T-cell (primary cell): ENCODE data around the gene CLRN3. TPM values are rescaled to one million over a fixed set of nuclear protein-coding genes. Genes with fewer than 3 reads are reported as not detected.

Experiments used
- ATAC-seq, 4 experiments: fragments of 200-7000 bp in 3 of 4; fragments of 150-1000 bp in 1 of 4; cut with Tn5 transposase; replicated peaks in 1 of 4; 1 replicate in 3 of 4; 2 replicates in 1 of 4; pipeline ENCODE4 v1.10.0; 2021; ENCODE audit warnings: moderate library complexity in 3 of 4, mild to moderate bottlenecking in 2 of 4, moderate number of reproducible peaks in 1 of 4
- CTCF ChIA-PET, 2 donors: fragments of 300-600 bp; sonication (Branson Sonifier 250); formaldehyde crosslinking; loops; one replicate each; lab custom pipeline; 2022; ENCODE audit warnings: antibody characterized with exemption in 2 of 2; lab: Charles Lee
- POLR2A ChIA-PET, 2 donors: fragments of 300-600 bp; sonication (Branson Sonifier 250); formaldehyde crosslinking; loops; one replicate each; lab custom pipeline; 2022; ENCODE audit warnings: antibody characterized with exemption in 2 of 2; lab: Charles Lee
- DNase-seq, 35 experiments: peaks; one replicate each; pipeline versions ENCODE4 v3.0.0 to v3.0.0-alpha.2; 2013 to 2023
- H3K27ac ChIP-seq: one replicate; pipeline ENCODE4 v1.5.1; 2013; ENCODE audit warnings: low read length
- H3K27me3 ChIP-seq, 2 experiments: replicated peaks in 1 of 2; 1 replicate in 1 of 2; 2 replicates in 1 of 2; pipeline versions ENCODE4 v1.6.1 to v1.7.0; 2013; ENCODE audit warnings: low read length in 1 of 2, mixed read lengths in 1 of 2; ENCODE audit not compliant: control insufficient read depth in 2 of 2, insufficient read depth in 2 of 2; ENCODE audit errors: extremely low read depth in 1 of 2
- H3K36me3 ChIP-seq, 2 donors: 1 replicate in 1 of 2; 2 replicates in 1 of 2; pipeline versions ENCODE4 v1.6.1 to v1.7.0; 2013; ENCODE audit warnings: low read length in 1 of 2; ENCODE audit not compliant: control insufficient read depth in 2 of 2, insufficient read depth in 1 of 2; ENCODE audit errors: extremely low read depth in 1 of 2
- H3K4me1 ChIP-seq, 2 experiments: 1 replicate in 1 of 2; 2 replicates in 1 of 2; pipeline versions ENCODE4 v1.6.1 to v1.7.0; 2013; ENCODE audit warnings: low read length in 2 of 2, mixed read lengths in 1 of 2; ENCODE audit not compliant: insufficient read depth in 2 of 2, control insufficient read depth in 1 of 2; ENCODE audit errors: extremely low read depth in 1 of 2
- H3K4me3 ChIP-seq, 2 donors: 1 replicate in 1 of 2; 2 replicates in 1 of 2; pipeline versions ENCODE4 v1.5.1 to v1.7.0; 2013; ENCODE audit warnings: mild to moderate bottlenecking in 2 of 2, low read length in 1 of 2, moderate library complexity in 1 of 2; ENCODE audit not compliant: control insufficient read depth in 1 of 2; ENCODE audit errors: extremely low read depth in 1 of 2
- H3K9me3 ChIP-seq: 2 replicates; pipeline ENCODE4 v1.7.0; 2013
- H3K27ac Mint-ChIP-seq, 2 donors: one replicate each; pipeline ENCODE4 v1.8.0; 2020 to 2021; ENCODE audit warnings: mild to moderate bottlenecking in 2 of 2, mixed read lengths in 2 of 2
- H3K27me3 Mint-ChIP-seq, 2 donors: one replicate each; pipeline ENCODE4 v1.8.0; 2021 to 2022; ENCODE audit warnings: mixed read lengths in 2 of 2
- H3K36me3 Mint-ChIP-seq: one replicate; pipeline ENCODE4 v1.8.0; 2021; ENCODE audit warnings: mixed read lengths
- H3K4me1 Mint-ChIP-seq, 3 donors: one replicate each; pipeline ENCODE4 v1.8.0; 2020 to 2022; ENCODE audit warnings: mixed read lengths in 3 of 3, mild to moderate bottlenecking in 1 of 3
- H3K4me3 Mint-ChIP-seq, 3 donors: one replicate each; pipeline ENCODE4 v1.8.0; 2020 to 2022; ENCODE audit warnings: mild to moderate bottlenecking in 3 of 3, mixed read lengths in 3 of 3, moderate library complexity in 3 of 3
- H3K9me3 Mint-ChIP-seq, 3 donors: one replicate each; pipeline ENCODE4 v1.8.0; 2020 to 2022; ENCODE audit warnings: mixed read lengths in 3 of 3
- WGBS: methylation state at CpG from one replicate; pipeline ENCODE4 v1.1.5; 2013; ENCODE audit warnings: missing lambda C conversion rate; ENCODE audit not compliant: insufficient coverage; 5-methylcytosine and 5-hydroxymethylcytosine counted together
- total RNA-seq, 35 experiments: library from RNA in 6 of 35; stranded (reverse) in 6 of 35; fragments of 120-200 nt in 1 of 35; gene quantifications; one replicate each; pipeline versions ENCODE4 v1.2.1 to v1.2.4 and lab custom pipeline; 2013 to 2026

Gene CLRN3
- total RNA-seq, 5 donors from 2014 or later (not counting 1 experiment from before 2014, with no cell fraction given), result not detected

GRCh38 chr10:127890216-127890615, 2.5 kb downstream of the CLRN3 start:
- DNase-seq (no peak), ATAC-seq (no peak)
- Mint-ChIP-seq H3K9me3 (no peaks in the 10 kb centered on the region), H3K27me3 (peaks cover 0 to 27% of the 10 kb centered on the region in 2 donors), H3K4me3 (no peak overlapping the region), H3K27ac (no peak overlapping the region), H3K36me3 (no peaks in the 10 kb centered on the region), H3K4me1 (no peaks in the 10 kb centered on the region)
- H3K4me1 ChIP-seq, result no peaks in the 10 kb centered on the region
- peaks cover 0 to 8% of the 10 kb centered on the region in 2 experiments for H3K27me3 ChIP-seq
- ChIA-PET POLR2A (no interaction called here), CTCF (no interaction called here)
- WGBS, result 100% methylated on average over 1 of the region's 3 CpGs
- H3K36me3 ChIP-seq, result no peaks in the 10 kb centered on the region
- no peak overlapping the region for H3K27ac ChIP-seq
- H3K9me3 ChIP-seq, result no peaks in the 10 kb centered on the region
- H3K4me3 ChIP-seq, result no peak overlapping the region

- H3K27me3 ChIP-seq, result peaks cover 0 to 8% of the 10 kb centered on the region in 2 experiments
- no peaks in the 10 kb centered on the region for H3K4me1 ChIP-seq
- H3K9me3 ChIP-seq, result no peaks in the 10 kb centered on the region
- CTCF ChIA-PET, result no interaction called here
- H3K4me3 ChIP-seq, result no peak overlapping the region
- ATAC-seq (no peak), DNase-seq (no peak)
- Mint-ChIP-seq H3K9me3 (no peaks in the 10 kb centered on the region), H3K4me1 (no peaks in the 10 kb centered on the region), H3K27ac (no peak overlapping the region), H3K36me3 (no peaks in the 10 kb centered on the region), H3K27me3 (peaks cover 0 to 26% of the 10 kb centered on the region in 2 donors), H3K4me3 (no peak overlapping the region)
- no peaks in the 10 kb centered on the region for H3K36me3 ChIP-seq
- WGBS, result 48% methylated on average over 2 of the region's 4 CpGs
- H3K27ac ChIP-seq, result no peak overlapping the region
- POLR2A ChIA-PET, result no interaction called here
Measured at GRCh38 chr10:127889605-127890195, 3.0 kb downstream of the CLRN3 start.

DNA sequence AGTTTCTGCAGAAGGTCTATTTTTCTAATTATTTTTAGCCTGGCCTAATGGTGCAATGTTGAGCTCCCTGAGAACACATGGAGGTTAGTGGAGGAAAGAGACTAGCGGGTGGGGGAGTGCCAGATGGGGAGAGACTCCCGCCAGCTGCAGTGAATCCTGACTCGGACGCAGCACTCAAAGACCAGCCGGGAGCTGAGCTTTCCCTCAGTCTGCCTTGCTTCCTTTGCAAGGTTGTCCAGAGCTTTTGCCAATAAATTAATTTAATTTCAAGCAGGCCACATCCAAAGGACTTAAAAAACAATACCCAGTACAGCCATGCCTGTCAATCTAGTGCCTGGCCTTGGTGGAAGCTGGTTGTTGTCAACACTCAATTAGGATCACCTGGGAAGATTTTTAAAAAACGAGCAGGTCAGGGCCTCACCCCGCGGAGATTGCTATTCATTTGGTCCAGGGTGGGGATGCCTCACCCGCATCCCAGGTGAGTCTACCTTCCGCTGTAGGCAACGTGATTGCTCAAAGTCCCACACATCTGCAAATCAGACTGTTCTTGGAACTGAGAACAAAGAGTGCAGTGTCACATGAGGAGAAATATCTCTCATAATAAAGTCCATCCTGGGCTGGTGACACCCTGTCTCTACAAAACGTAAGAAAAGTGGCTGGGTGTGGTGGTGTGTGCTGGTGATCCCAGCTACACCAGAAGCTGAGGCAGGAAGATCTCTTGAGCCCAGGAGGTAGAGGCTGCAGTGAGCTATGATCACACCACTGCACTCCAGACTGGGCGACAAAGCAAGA, 4.0 kb downstream of the CLRN3 start:
- no peaks in the 10 kb centered on the region for H3K9me3 ChIP-seq
- no peak for ATAC-seq
- POLR2A ChIA-PET, result no interaction called here
- CTCF ChIA-PET, result no interaction called here
- H3K27me3 ChIP-seq, result peaks cover 0 to 8% of the 10 kb centered on the region in 2 experiments
- no peak overlapping the region for H3K27ac Mint-ChIP-seq
- no peak overlapping the region for H3K4me3 ChIP-seq
- no peaks in the 10 kb centered on the region for H3K36me3 ChIP-seq
- H3K4me1 Mint-ChIP-seq, result no peaks in the 10 kb centered on the region
- no peaks in the 10 kb centered on the region for H3K9me3 Mint-ChIP-seq
- peaks cover 0 to 23% of the 10 kb centered on the region in 2 donors for H3K27me3 Mint-ChIP-seq
- WGBS, result no CpG with 5 or more reads among the region's 13 CpGs
- H3K4me1 ChIP-seq, result no peaks in the 10 kb centered on the region
- DNase-seq, result no peak
- no peaks in the 10 kb centered on the region for H3K36me3 Mint-ChIP-seq
- no peak overlapping the region for H3K4me3 Mint-ChIP-seq
- H3K27ac ChIP-seq, result no peak overlapping the region

DNA sequence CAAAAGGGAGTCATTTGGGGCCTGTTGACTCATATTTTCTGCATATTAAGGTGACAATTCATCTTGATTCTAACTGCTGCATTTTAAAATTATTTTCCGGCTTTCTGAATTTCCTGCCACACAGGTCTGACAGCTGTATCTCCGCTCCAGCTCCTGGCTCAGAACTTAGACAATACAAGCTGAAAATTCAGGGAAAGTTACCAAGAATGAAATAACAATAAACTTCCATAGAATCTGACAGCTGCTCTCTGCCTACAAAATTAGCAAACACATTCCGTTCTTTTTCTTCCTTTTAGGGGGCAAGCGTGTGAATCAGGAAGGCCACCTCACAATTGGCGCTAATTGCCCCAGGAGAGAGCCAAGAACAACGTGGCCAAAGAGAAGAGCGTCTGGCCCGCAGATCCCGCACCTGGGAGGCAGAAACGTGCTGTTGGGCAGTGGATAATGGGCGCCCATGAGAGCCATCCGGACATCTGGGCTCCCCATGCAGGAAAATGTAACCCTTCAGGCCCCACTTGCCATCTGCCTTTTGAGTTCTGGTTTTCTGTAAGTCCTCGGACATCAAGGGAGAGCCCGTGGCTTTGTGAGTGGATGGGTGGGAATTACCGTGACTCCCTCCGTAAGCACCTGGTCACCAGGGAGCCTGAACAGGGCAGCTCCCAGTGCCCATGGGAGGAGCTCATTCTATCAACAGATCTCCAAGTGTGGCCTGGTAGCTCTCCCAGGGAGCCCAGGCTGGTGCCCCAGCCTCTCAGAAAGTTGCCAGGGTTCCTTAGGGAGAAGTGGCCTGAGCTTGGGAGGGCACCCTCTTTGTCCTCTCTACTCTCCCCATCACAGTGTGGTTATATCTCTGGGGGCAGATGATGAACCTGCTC, 5.0 kb downstream of the CLRN3 start:
- H3K4me3 Mint-ChIP-seq, result no peak overlapping the region
- Histone ChIP-seq H3K27me3 (peaks cover 0 to 8% of the 10 kb centered on the region in 2 experiments), H3K36me3 (no peaks in the 10 kb centered on the region), H3K4me1 (no peaks in the 10 kb centered on the region), H3K27ac (no peak overlapping the region), H3K4me3 (no peak overlapping the region), H3K9me3 (no peaks in the 10 kb centered on the region)
- WGBS, result 70% methylated on average over 11 of the region's 16 CpGs
- peaks cover 0 to 20% of the 10 kb centered on the region in 2 donors for H3K27me3 Mint-ChIP-seq
- no peak overlapping the region for H3K27ac Mint-ChIP-seq
- no peaks in the 10 kb centered on the region for H3K36me3 Mint-ChIP-seq
- ChIA-PET CTCF (no interaction called here), POLR2A (no interaction called here)
- ATAC-seq (no peak), DNase-seq (no peak)
- H3K9me3 Mint-ChIP-seq, result no peaks in the 10 kb centered on the region
- H3K4me1 Mint-ChIP-seq, result no peaks in the 10 kb centered on the region

DNA sequence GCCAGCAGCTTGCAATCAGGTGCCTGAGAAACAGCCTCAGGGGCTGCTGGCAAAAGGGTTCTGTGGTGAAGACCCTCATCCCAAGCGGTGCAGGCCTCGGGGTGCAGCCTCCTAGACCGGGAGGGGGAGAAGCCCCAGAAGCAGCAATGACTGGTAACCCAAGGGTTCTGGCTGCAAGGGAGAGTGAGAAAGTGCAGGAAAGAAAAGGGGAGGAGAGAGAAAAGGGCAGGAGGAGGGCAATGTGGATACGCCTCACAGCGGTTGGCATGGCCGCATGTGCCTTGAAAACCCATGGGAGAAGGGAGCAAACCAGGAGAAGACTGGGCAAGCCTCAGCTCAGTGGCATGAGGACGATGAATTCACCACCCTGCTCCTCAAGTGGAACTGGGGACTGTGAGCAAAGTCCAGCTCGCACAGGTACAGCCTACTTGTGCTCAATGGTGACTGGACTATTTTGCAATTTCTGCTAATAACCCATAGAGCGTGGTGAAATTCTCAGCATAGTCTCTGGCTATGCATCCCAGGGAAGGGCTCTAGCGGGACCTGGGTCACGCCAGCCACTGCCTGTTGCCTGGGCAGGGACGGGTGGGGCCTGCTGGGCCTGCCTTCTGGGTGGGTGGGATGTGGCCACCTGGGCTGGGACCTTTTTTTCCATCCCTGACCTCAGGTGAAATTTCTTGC, 6.2 kb downstream of the CLRN3 start:
- peaks cover 0 to 20% of the 10 kb centered on the region in 2 donors for H3K27me3 Mint-ChIP-seq
- ChIA-PET CTCF (no interaction called here), POLR2A (interaction anchor here in 1 of 2 donors (0.6 kb wide), 1 partner anchor 12 kb away, joined by 3 read pairs; no protein-coding TSS in a partner anchor)
- ATAC-seq (no peak), DNase-seq (no peak)
- no peaks in the 10 kb centered on the region for H3K36me3 ChIP-seq
- peaks cover 0 to 8% of the 10 kb centered on the region in 2 experiments for H3K27me3 ChIP-seq
- no peak overlapping the region for H3K4me3 ChIP-seq
- H3K4me1 Mint-ChIP-seq, result no peaks in the 10 kb centered on the region
- H3K9me3 Mint-ChIP-seq, result no peaks in the 10 kb centered on the region
- no peak overlapping the region for H3K4me3 Mint-ChIP-seq
- no peaks in the 10 kb centered on the region for H3K9me3 ChIP-seq
- H3K27ac Mint-ChIP-seq, result no peak overlapping the region
- H3K4me1 ChIP-seq, result no peaks in the 10 kb centered on the region
- H3K36me3 Mint-ChIP-seq, result no peaks in the 10 kb centered on the region
- WGBS, result 96% methylated on average over 9 of the region's 12 CpGs
- no peak overlapping the region for H3K27ac ChIP-seq

- WGBS, result 81% methylated on average over 3 of the region's 5 CpGs
- H3K27me3 Mint-ChIP-seq, result peaks cover 0 to 18% of the 10 kb centered on the region in 2 donors
- H3K27ac ChIP-seq, result no peak overlapping the region
- no peaks in the 10 kb centered on the region for H3K9me3 ChIP-seq
- POLR2A ChIA-PET, result no interaction called here
- peaks cover 0 to 8% of the 10 kb centered on the region in 2 experiments for H3K27me3 ChIP-seq
- peaks cover 0 to 12% (median 11%) of the 10 kb centered on the region in 3 donors for H3K4me1 Mint-ChIP-seq
- no peaks in the 10 kb centered on the region for H3K36me3 Mint-ChIP-seq
- H3K4me3 ChIP-seq, result no peak overlapping the region
- no peaks in the 10 kb centered on the region for H3K9me3 Mint-ChIP-seq
- no peaks in the 10 kb centered on the region for H3K36me3 ChIP-seq
- ATAC-seq (no peak), DNase-seq (no peak)
- no peak overlapping the region for H3K4me3 Mint-ChIP-seq
- CTCF ChIA-PET, result no interaction called here
- H3K4me1 ChIP-seq, result peaks cover 0 to 14% of the 10 kb centered on the region in 2 experiments
- H3K27ac Mint-ChIP-seq, result no peak overlapping the region
Measured at GRCh38 chr10:127884501-127884900, 8.2 kb downstream of the CLRN3 start.
